ENCODE data around the gene DBNDD2.

Gene DBNDD2

GRCh38 chr20:45444050-45444449 is 36.0 kb downstream of the DBNDD2 start:
- Histone ChIP-seq H3K9me3 (ENCODE audit: control insufficient read depth, insufficient read depth, low read length) (no peaks in the 10 kb centered on the region), H3K4me2 (ENCODE audit: low read length) (no peak overlapping the region), H3K4me3 (ENCODE audit: low read length) (no peak overlapping the region), H3K79me2 (ENCODE audit: control insufficient read depth, low read length) (no peaks in the 10 kb centered on the region), H3K4me1 (ENCODE audit: control insufficient read depth, low read length) (no peaks in the 10 kb centered on the region), H3K9me2 (replicated peaks; ENCODE audit: control insufficient read depth, low read length) (no peaks in the 10 kb centered on the region), H3K27me3 (ENCODE audit: control insufficient read depth, low read length) (peaks cover 15% of the 10 kb centered on the region; the same call in 1 of the 2 replicates), H3F3A (ENCODE audit: control insufficient read depth, insufficient read depth) (no peaks in the 10 kb centered on the region), H3K36me3 (ENCODE audit: control insufficient read depth, low read length) (no peaks in the 10 kb centered on the region), H4K20me1 (ENCODE audit: control insufficient read depth, insufficient read depth, low read depth, low read length) (no peaks in the 10 kb centered on the region), H3K27ac (ENCODE audit: low read depth, low read length) (no peak overlapping the region)
- no peak for TF ChIP-seq EZH2phosphoT487 (IDR thresholded peaks at IDR 0.05; ENCODE audit: borderline replicate concordance, low read length)
- TF ChIP-seq CTCF (IDR thresholded peaks at IDR 0.05; ENCODE audit: low read depth, low read length, poor library complexity, severe bottlenecking): no peak

- no peaks in the 10 kb centered on the region for H3K36me3 ChIP-seq (ENCODE audit: control insufficient read depth, low read length)
- no peaks in the 10 kb centered on the region for H3F3A ChIP-seq (ENCODE audit: control insufficient read depth, insufficient read depth)
- no peaks in the 10 kb centered on the region for H3K9me2 ChIP-seq (replicated peaks; ENCODE audit: control insufficient read depth, low read length)
- no peak overlapping the region for H3K4me2 ChIP-seq (ENCODE audit: low read length)
- TF ChIP-seq EZH2phosphoT487 (IDR thresholded peaks at IDR 0.05; ENCODE audit: borderline replicate concordance, low read length): no peak
- TF ChIP-seq CTCF (IDR thresholded peaks at IDR 0.05; ENCODE audit: low read depth, low read length, poor library complexity, severe bottlenecking): peak; percentile 84
- no peaks in the 10 kb centered on the region for H3K79me2 ChIP-seq (ENCODE audit: control insufficient read depth, low read length)
- no peaks in the 10 kb centered on the region for H4K20me1 ChIP-seq (ENCODE audit: control insufficient read depth, insufficient read depth, low read depth, low read length)
- H3K27me3 ChIP-seq (ENCODE audit: control insufficient read depth, low read length): peaks cover 15% of the 10 kb centered on the region; the same call in 1 of the 2 replicates
- H3K27ac ChIP-seq (ENCODE audit: low read depth, low read length): no peak overlapping the region
- no peak overlapping the region for H3K4me3 ChIP-seq (ENCODE audit: low read length)
- H3K9me3 ChIP-seq (ENCODE audit: control insufficient read depth, insufficient read depth, low read length): no peaks in the 10 kb centered on the region
- no peaks in the 10 kb centered on the region for H3K4me1 ChIP-seq (ENCODE audit: control insufficient read depth, low read length)
Observed at GRCh38 chr20:45445805-45446562, 37.9 kb downstream of the DBNDD2 start.

GRCh38 chr20:45448270-45448669 is 40.2 kb downstream of the DBNDD2 start:
- no peaks in the 10 kb centered on the region for H3F3A ChIP-seq (ENCODE audit: control insufficient read depth, insufficient read depth)
- H3K27ac ChIP-seq (ENCODE audit: low read depth, low read length): no peak overlapping the region
- no peak overlapping the region for H3K4me3 ChIP-seq (ENCODE audit: low read length)
- no peaks in the 10 kb centered on the region for H3K9me2 ChIP-seq (replicated peaks; ENCODE audit: control insufficient read depth, low read length)
- H3K4me1 ChIP-seq (ENCODE audit: control insufficient read depth, low read length): peaks cover 6% of the 10 kb centered on the region
- peaks cover 12% of the 10 kb centered on the region; the same call in 1 of the 2 replicates for H3K27me3 ChIP-seq (ENCODE audit: control insufficient read depth, low read length)
- H3K9me3 ChIP-seq (ENCODE audit: control insufficient read depth, insufficient read depth, low read length): no peaks in the 10 kb centered on the region
- H4K20me1 ChIP-seq (ENCODE audit: control insufficient read depth, insufficient read depth, low read depth, low read length): no peaks in the 10 kb centered on the region
- TF ChIP-seq CTCF (IDR thresholded peaks at IDR 0.05; ENCODE audit: low read depth, low read length, poor library complexity, severe bottlenecking) (no peak), EZH2phosphoT487 (IDR thresholded peaks at IDR 0.05; ENCODE audit: borderline replicate concordance, low read length) (no peak)
- H3K36me3 ChIP-seq (ENCODE audit: control insufficient read depth, low read length): no peaks in the 10 kb centered on the region
- H3K4me2 ChIP-seq (ENCODE audit: low read length): no peak overlapping the region
- no peaks in the 10 kb centered on the region for H3K79me2 ChIP-seq (ENCODE audit: control insufficient read depth, low read length)

All from DOHH2 (cell line).